Measurements from ENCODE around the gene DTD1. TPM values are rescaled to one million over a fixed set of nuclear protein-coding genes. Genes with fewer than 3 reads are reported as not detected.

The DTD1 gene
- total RNA-seq, 4 donors from 2014 or later: 12.1 to 44.9 (median 19.9) TPM

GRCh38 chr20:18767676-18768075 is 179.8 kb downstream of the DTD1 start:
- H3K4me1 ChIP-seq: peaks cover 0 to 8% (median 0%) of the 10 kb centered on the region in 3 donors
- H3K9me3 ChIP-seq: no peaks in the 10 kb centered on the region
- ATAC-seq: no peak
- no peak for TF ChIP-seq CTCF (IDR thresholded peaks at IDR 0.05)
- TF ChIP-seq POLR2AphosphoS5 (IDR thresholded peaks at IDR 0.05): no peak
- no peak for TF ChIP-seq EP300 (IDR thresholded peaks at IDR 0.05)
- no peak for TF ChIP-seq POLR2A (IDR thresholded peaks at IDR 0.05)
- 67 to 80% methylated on average over 5 of the region's 5 CpGs for WGBS, 2 donors (ENCODE audit: low coverage in 1 of 2)
- H3K27ac ChIP-seq: no peak overlapping the region
- no peaks in the 10 kb centered on the region for H3K27me3 ChIP-seq
- H3K36me3 ChIP-seq: peaks cover 0 to 15% of the 10 kb centered on the region in 2 donors
- no peak overlapping the region for H3K4me3 ChIP-seq

GRCh38 chr20:18773566-18773965 is 185.7 kb downstream of the DTD1 start:
- H3K4me1 ChIP-seq: no peaks in the 10 kb centered on the region
- no peaks in the 10 kb centered on the region for H3K9me3 ChIP-seq
- no peak overlapping the region for H3K4me3 ChIP-seq
- no peaks in the 10 kb centered on the region for H3K36me3 ChIP-seq
- H3K27me3 ChIP-seq: no peaks in the 10 kb centered on the region
- no peak for ATAC-seq
- no peak for TF ChIP-seq POLR2A (IDR thresholded peaks at IDR 0.05)
- TF ChIP-seq CTCF (IDR thresholded peaks at IDR 0.05): no peak
- TF ChIP-seq EP300 (IDR thresholded peaks at IDR 0.05): no peak
- no peak for TF ChIP-seq POLR2AphosphoS5 (IDR thresholded peaks at IDR 0.05)
- WGBS, 2 donors (ENCODE audit: low coverage in 1 of 2): no CpG with 5 or more reads among the region's 1 CpG
- no peak overlapping the region for H3K27ac ChIP-seq

GRCh38 chr20:18774207-18774606 is 186.4 kb downstream of the DTD1 start:
- no peak for ATAC-seq
- TF ChIP-seq CTCF (IDR thresholded peaks at IDR 0.05) (no peak), EP300 (IDR thresholded peaks at IDR 0.05) (no peak), POLR2A (IDR thresholded peaks at IDR 0.05) (no peak), POLR2AphosphoS5 (IDR thresholded peaks at IDR 0.05) (no peak)
- no peak overlapping the region for H3K4me3 ChIP-seq

GRCh38 chr20:18775633-18776032 is 187.8 kb downstream of the DTD1 start:
- Histone ChIP-seq H3K4me3 (no peak overlapping the region), H3K36me3 (no peaks in the 10 kb centered on the region), H3K9me3 (no peaks in the 10 kb centered on the region), H3K27ac (no peak overlapping the region), H3K4me1 (no peaks in the 10 kb centered on the region), H3K27me3 (no peaks in the 10 kb centered on the region)
- no peak for TF ChIP-seq POLR2A (IDR thresholded peaks at IDR 0.05)
- TF ChIP-seq CTCF (IDR thresholded peaks at IDR 0.05): no peak
- no peak for TF ChIP-seq POLR2AphosphoS5 (IDR thresholded peaks at IDR 0.05)
- TF ChIP-seq EP300 (IDR thresholded peaks at IDR 0.05): no peak
- no peak for ATAC-seq
- 83% methylated on average over 1 of the region's 5 CpGs; no CpG with 5 or more reads in 1 of the 2 donors for WGBS, 2 donors (ENCODE audit: low coverage in 1 of 2)

More at GRCh38 chr20:18774207-18774606, 186.4 kb downstream of the DTD1 start:
- Histone ChIP-seq H3K4me1 (no peaks in the 10 kb centered on the region), H3K36me3 (no peaks in the 10 kb centered on the region), H3K27me3 (no peaks in the 10 kb centered on the region), H3K9me3 (no peaks in the 10 kb centered on the region), H3K27ac (no peak overlapping the region)
- 49 to 83% methylated on average over 2 of the region's 2 CpGs for WGBS, 2 donors (ENCODE audit: low coverage in 1 of 2)

GRCh38 chr20:18778690-18779392 is 191.0 kb downstream of the DTD1 start:
- H3K9me3 ChIP-seq: no peaks in the 10 kb centered on the region
- no peaks in the 10 kb centered on the region for H3K36me3 ChIP-seq
- TF ChIP-seq EP300 (IDR thresholded peaks at IDR 0.05) (no peak), CTCF (IDR thresholded peaks at IDR 0.05) (no peak), POLR2AphosphoS5 (IDR thresholded peaks at IDR 0.05) (no peak), POLR2A (IDR thresholded peaks at IDR 0.05) (no peak)
- H3K27ac ChIP-seq: no peak overlapping the region
- H3K4me3 ChIP-seq: no peak overlapping the region
- H3K27me3 ChIP-seq: no peaks in the 10 kb centered on the region
- H3K4me1 ChIP-seq: no peaks in the 10 kb centered on the region
- ATAC-seq: no peak
- 78 to 90% methylated on average over 2 to 3 of the region's 10 CpGs for WGBS, 2 donors (ENCODE audit: low coverage in 1 of 2)

Data from gastroesophageal sphincter (tissue), 4 donors.